ENCODE results near the gene CCDC149.

CCDC149 gene

GRCh38 chr4:24843096-24843495 is 69.7 kb downstream of the CCDC149 start:
- TF ChIP-seq SIN3A (IDR thresholded peaks at IDR 0.05; ENCODE audit: borderline replicate concordance, insufficient read depth, low read length): no peak

GRCh38 chr4:24842356-24842755 is 70.5 kb downstream of the CCDC149 start:
- TF ChIP-seq TAF1 (IDR thresholded peaks at IDR 0.05; ENCODE audit: borderline replicate concordance, insufficient read depth, low read length) (no peak), FOXP2 (optimal IDR thresholded peaks at IDR 0.05; ENCODE audit: borderline replicate concordance, extremely low read depth, extremely low read length, insufficient read depth) (no peak), REST (IDR thresholded peaks at IDR 0.05; ENCODE audit: insufficient read depth in 1 of 2, low read depth in 2 of 2, low read length in 2 of 2) (no peak), SIN3A (IDR thresholded peaks at IDR 0.05; ENCODE audit: borderline replicate concordance, insufficient read depth, low read length) (no peak), POLR2AphosphoS5 (IDR thresholded peaks at IDR 0.05; ENCODE audit: low read depth, low read length) (no peak)

- TF ChIP-seq REST (IDR thresholded peaks at IDR 0.05; ENCODE audit: insufficient read depth in 1 of 2, low read depth in 2 of 2, low read length in 2 of 2) (no peak), POLR2AphosphoS5 (IDR thresholded peaks at IDR 0.05; ENCODE audit: low read depth, low read length) (no peak), SIN3A (IDR thresholded peaks at IDR 0.05; ENCODE audit: borderline replicate concordance, insufficient read depth, low read length) (no peak), TAF1 (IDR thresholded peaks at IDR 0.05; ENCODE audit: borderline replicate concordance, insufficient read depth, low read length) (no peak)
These were observed 71.9 kb downstream of the CCDC149 start for GRCh38 chr4:24840826-24841543.

- TF ChIP-seq POLR2AphosphoS5 (IDR thresholded peaks at IDR 0.05; ENCODE audit: low read depth, low read length) (no peak), SIN3A (IDR thresholded peaks at IDR 0.05; ENCODE audit: borderline replicate concordance, insufficient read depth, low read length) (no peak), FOXP2 (optimal IDR thresholded peaks at IDR 0.05; ENCODE audit: borderline replicate concordance, extremely low read depth, extremely low read length, insufficient read depth) (no peak), TAF1 (IDR thresholded peaks at IDR 0.05; ENCODE audit: borderline replicate concordance, insufficient read depth, low read length) (no peak), REST (IDR thresholded peaks at IDR 0.05; ENCODE audit: insufficient read depth in 1 of 2, low read depth in 2 of 2, low read length in 2 of 2) (no peak)
These were observed 72.5 kb downstream of the CCDC149 start for GRCh38 chr4:24840362-24840761.

- TF ChIP-seq TAF1 (IDR thresholded peaks at IDR 0.05; ENCODE audit: borderline replicate concordance, insufficient read depth, low read length) (no peak), SIN3A (IDR thresholded peaks at IDR 0.05; ENCODE audit: borderline replicate concordance, insufficient read depth, low read length) (no peak), REST (IDR thresholded peaks at IDR 0.05; ENCODE audit: insufficient read depth in 1 of 2, low read depth in 2 of 2, low read length in 2 of 2) (no peak), FOXP2 (optimal IDR thresholded peaks at IDR 0.05; ENCODE audit: borderline replicate concordance, extremely low read depth, extremely low read length, insufficient read depth) (no peak)
These were observed 75.1 kb downstream of the CCDC149 start for GRCh38 chr4:24837781-24838180.
